AG20443 (cell line): ENCODE results near the gene CCDC51.
"Not testable (repeated sequence)": the region's sequence is repeated elsewhere in the genome, so short reads cannot be mapped to it uniquely, and the experiment has no call there.

Experiments used
- DNase-seq: peaks from one replicate; pipeline ENCODE4 v3.0.0; 2012; ENCODE audit warnings: low spot score, mixed read lengths

CCDC51 gene, protein sequence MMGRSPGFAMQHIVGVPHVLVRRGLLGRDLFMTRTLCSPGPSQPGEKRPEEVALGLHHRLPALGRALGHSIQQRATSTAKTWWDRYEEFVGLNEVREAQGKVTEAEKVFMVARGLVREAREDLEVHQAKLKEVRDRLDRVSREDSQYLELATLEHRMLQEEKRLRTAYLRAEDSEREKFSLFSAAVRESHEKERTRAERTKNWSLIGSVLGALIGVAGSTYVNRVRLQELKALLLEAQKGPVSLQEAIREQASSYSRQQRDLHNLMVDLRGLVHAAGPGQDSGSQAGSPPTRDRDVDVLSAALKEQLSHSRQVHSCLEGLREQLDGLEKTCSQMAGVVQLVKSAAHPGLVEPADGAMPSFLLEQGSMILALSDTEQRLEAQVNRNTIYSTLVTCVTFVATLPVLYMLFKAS

DNA sequence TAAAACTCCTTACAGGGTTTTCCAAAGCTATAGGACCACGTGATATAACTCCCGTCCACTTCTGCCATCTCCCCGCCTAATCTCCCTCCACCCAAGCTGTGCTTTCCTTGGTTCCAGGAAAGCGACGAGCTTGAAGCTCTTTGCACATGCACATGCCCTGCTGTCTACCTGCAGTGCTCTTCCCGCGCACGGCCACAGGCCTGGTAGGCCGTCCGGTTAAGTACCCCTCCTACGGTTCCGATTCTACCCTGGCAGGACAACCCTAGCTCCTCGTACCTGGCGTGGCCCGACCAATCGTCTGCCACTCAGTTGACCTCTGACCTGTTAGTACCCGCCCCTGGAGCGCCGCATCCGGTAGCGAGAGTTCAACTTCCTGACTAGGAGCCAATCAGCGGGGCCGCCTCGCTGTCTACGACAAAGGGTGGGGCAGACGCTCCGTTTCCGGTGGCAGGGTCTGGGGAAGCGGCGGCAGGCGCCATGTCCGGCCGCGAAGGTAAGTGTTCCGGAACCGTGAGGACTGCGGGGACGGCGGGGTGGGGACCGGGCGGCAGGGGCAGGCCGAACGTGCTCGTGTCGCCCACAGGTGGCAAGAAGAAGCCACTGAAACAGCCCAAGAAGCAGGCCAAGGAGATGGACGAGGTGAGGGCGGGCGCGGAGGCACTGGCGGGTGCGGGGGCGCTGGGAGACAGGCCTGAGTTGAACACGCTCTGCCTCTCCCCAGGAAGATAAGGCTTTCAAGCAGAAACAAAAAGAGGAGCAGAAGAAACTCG is at the start of gene CCDC51, which contains the start of gene TMA7:
TSS of gene CCDC51 (minus strand) at position 300 of the 770 bp plus-strand sequence. CDS start 4,991 bp downstream, outside the sequence.
TSS of gene TMA7 (plus strand) at position 438 of the 770 bp plus-strand sequence. CDS start at position 478, 40 bp downstream.
- peak; percentile 98 for DNase-seq

DNA sequence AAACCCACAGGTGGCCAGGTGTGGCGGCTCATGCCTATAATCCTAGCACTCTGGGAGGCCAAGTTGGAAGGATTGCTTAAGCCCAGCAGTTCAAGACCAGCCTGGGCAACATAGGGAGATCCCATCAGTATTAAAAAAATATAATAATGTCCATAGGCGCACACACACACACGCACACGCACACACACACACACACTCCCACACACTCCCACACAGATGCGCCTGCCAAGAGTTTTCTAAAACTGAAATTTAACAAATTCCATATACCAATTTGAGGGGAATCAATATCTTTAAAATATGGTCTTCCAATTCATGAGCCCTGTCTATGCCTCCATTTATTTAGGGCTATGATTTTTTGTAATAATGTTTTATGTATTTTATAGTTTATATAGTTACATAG is 47.0 kb upstream of the CCDC51 start:
- no peak for DNase-seq

DNA sequence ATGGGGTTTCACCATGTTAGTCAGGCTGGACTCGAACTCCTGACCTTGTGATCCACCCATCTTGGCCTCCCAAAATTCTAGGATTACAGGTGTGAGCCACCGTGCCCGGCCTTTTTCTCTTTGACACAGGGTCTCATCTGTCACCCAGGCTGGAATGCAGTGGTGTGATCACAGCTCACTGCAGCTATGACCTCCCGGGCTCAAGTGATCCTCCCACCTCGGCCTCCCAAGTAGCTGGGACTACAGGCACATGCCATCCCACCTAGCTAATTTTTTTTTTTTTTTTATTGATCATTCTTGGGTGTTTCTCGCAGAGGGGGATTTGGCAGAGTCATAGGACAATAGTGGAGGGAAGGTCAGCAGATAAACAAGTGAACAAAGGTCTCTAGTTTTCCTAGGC is 42.9 kb upstream of the CCDC51 start:
- not testable (repeated sequence) for DNase-seq

DNA sequence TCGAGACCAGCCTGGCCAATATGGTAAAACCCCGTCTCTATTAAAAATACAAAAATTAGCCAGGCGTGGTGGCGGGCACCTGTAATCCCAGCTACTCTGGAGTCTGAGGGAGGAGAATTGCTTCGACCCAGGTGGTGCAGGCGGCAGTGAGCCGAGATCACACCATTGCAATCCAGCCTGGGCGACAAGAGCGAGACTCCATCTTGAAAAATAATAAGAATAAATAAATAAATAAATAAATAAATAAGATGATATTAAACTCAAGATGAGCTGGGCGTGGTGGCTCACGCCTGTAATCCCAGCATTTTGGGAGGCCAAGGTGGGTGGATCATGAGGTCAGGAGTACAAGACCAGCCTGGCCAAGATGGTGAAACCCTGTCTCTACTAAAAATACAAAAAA is 41.0 kb upstream of the CCDC51 start:
- DNase-seq, result not testable (repeated sequence)

DNA sequence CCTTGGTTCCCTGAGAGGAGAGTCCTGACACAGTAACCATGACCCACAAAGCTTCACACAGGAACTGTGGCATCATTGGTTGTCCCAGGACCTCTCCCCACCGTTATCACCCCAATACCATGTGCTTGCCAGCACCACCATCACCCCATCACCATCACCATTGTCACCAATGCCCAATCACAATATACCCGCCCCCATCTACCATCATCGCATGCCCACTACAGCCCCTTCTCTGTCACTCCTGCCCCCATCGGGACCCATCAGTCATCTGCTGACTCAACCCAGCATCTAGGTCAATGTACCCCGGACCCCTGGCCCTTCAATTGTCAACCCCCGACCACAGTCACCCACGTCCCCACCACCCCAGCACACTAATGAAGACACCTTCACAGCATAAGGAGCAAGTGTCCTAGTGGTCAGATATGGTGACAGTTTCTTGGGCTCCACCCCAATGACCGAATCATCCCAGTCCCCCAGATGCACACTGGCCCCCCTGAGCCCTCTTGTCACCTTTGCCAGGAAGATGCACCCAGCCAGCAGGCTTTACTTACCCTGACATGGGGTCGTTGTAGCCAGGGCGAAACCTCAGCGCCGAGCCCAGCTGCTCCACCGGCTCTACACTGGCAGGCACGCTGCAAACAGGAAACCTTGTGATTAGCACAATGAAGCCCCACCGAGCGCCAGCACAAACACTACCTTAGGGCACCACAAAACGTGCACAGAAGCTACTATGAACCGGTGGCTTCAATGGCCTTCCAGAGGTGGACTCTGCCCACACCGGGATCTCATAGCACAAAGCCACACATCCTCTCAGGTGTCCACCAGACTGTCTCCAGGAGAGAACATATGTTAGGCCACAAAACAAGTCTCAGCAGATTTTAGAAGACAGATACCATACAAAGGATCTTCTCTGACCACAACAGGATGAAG is 39.0 kb upstream of the CCDC51 start:
- DNase-seq, result peak; percentile 1

DNA sequence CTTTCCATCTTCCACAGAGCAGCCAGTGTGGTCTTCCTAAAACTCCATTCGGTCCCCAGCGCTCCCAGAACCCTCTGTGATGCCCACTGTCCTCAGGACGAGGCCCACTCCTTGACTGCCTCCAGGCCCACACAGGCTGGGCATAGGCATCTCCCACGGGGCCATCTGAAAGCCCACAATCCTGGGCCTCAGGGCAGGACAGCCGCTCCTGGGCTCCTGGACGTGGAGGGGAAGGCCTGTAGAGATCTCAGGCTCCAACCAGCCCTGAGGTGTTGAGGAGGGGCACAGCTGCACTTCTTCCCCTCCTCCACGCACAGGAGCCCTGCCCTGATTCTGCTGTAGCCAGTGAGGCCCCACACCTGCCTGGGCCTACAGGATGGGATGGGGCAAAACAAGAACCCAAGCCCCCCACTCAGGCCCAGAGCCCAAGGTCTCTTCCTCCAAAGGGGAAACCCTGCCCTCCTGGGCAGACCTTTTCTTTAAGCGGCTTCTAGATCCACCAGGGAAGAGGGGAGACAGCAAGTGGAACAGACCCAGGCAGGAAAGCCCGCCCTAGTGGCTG is 38.1 kb upstream of the CCDC51 start:
- peak; percentile 3 for DNase-seq

DNA sequence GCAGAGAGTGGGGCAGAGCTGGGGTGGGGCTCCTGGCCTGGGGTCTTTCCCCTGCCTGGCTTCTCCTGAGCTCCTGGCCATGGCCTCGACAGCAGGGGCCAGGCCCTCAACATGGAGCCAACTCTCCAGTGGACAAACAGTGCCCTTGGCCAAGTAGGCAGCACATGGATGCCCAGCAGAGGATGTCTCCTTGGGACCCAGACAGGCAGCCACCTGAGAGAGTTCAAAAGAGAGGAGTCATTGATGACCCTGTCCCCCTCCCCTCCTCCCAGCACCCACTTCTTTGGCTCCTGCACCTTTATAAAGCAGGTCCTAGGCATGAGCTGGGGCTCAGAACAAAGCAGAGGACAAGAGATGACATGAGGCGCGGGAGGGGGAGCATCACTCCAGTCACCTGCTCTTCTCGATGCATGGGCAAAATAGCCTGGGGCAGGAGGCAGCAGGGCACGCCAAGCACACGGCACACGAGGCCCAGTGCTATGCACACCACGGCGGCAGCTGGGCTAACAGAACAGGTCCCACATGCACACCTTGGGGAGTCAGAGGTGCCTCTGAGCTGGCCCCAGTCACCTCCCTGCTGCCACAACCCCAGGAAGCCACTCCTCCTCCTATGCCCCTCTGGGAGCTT is 36.6 kb upstream of the CCDC51 start:
- no peak for DNase-seq

DNA sequence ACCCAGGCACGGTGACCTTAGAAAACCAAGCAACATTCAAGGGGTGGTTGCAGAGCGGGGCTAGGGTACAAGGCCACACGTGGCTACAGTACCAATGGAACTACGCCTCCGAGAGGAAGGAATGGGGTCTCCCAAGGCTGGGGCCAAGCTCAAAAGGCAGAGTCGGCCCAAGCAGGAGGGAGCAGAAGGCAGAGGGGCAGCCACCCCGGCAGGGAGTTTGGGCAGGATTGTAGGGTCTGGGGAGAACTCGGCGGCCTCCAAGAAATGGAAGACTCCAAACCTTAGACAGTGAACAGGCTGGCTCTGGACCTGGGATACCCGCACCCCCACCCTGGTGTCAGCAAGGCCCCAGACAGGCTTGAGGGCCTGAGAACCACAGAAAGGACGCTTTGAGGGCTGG is 35.3 kb upstream of the CCDC51 start:
- no peak for DNase-seq

DNA sequence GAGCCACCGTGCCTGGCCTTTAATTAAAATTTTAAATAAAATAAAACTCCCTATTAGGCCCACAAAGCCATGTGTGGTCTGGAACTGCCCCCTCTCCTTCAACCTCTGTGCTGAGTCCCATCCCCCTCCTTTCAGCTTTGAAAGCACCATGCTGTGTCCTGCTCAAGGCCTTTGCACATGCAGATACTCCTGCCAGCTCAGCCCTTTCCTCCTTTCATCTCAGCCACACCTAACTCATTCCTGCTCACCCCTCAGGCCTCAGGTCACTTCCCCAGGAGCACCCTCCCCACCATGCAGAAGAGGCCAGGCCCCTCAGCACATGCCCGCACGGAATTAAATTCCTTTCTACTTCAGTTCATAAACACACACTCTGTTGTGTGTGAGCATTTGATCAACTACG is 34.7 kb upstream of the CCDC51 start:
- no peak for DNase-seq

DNA sequence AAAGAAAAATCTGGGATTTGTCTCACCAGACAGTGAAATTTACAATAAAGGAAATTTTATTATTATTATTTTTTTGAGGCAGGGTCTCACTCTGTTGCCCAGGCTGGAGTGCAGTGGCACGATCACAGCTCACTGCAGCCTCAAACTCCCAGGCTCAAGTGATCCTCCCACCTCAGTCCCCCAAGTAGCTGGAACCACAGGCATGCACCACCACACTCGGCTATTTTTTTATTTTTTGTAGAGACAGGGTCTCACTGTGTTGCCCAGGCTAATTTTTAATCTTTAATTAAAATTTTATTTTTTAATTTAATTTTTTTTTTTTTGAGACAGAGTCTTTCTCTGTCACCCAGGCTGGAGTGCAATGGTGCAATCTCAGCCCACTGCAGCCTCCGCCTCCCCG is 34.1 kb upstream of the CCDC51 start:
- DNase-seq, result not testable (repeated sequence)

DNA sequence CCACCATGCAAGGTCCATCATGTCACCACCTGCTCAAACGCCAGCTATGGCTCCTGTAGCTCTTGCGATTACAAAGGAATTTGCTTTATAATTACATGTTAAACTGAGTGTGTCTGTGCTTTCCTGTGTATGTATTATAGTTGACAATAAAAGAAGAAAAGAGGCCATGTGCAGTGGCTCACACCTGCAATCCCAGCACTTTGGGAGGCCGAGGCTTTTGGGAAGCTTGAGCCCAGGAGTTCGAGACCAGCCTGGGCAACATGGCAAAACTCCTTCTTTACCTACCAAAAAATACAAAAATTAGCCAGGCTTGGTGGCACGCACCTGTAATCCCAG is 33.7 kb upstream of the CCDC51 start:
- DNase-seq, result no peak

DNA sequence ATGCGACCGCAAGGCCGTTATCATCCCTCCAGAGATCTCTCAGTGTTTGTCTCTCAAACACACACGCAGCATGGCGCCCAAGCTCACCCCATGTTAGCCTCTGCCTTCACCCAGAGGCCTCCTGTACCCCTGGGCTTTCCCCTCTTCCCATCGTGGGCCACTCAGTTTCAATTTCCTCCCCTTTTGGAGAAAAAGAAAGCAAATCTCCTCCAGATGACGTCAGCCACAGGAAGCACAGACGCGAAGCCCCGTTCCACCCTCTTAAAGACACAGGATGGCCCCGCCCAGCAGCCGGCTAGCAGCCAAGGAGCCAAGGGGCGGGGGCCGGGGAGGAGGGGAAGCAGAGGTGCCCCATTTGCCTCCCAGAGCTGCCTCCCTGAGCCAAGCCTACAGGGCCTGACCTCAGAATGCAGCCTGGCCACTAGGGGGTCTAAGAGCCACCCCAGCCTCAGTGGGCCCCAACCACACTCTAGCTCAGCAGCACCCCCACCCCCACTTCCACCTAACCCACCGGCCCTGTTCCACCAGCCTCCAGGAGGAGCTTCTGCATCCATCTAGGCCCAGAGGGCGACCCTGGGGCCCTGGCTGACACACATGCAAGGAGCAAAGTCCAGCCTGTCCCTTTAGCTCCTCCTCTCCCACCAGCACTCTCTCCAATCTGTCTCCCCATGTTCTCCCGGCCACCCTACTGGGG is 33.2 kb upstream of the CCDC51 start:
- DNase-seq, result peak; percentile 95

DNA sequence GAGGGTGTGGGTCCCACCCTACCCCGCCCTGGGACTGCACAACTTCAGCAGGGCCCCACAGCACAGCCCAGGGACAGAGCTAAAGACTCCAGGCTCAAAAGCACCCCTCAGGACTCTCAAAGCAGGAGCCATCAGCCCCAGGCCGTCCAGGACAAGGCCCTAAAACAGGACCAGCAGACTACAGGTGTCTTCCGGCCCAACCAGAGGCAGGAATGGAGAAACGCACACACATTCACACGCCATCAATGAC is 32.7 kb upstream of the CCDC51 start:
- DNase-seq, result no peak

DNA sequence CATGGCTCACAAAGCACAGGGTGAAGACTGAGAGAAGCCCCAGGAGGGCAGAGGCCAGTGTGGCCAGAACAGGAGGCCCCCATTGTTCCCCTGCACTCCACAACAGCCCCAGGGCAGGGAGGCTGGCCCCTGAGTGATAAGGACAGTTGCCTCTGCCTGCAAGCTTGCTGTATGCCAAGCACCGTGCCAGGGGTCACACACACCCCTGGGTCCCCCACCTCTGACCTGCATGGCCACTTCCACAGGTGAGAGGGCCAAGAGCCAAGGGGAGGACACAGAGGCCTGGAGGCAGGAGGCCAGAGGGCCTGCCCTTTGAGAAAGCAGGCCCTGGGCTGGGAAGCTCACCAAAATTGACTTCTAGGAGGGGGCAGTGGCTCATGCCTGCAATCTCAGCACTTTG is 30.4 kb upstream of the CCDC51 start:
- no peak for DNase-seq

DNA sequence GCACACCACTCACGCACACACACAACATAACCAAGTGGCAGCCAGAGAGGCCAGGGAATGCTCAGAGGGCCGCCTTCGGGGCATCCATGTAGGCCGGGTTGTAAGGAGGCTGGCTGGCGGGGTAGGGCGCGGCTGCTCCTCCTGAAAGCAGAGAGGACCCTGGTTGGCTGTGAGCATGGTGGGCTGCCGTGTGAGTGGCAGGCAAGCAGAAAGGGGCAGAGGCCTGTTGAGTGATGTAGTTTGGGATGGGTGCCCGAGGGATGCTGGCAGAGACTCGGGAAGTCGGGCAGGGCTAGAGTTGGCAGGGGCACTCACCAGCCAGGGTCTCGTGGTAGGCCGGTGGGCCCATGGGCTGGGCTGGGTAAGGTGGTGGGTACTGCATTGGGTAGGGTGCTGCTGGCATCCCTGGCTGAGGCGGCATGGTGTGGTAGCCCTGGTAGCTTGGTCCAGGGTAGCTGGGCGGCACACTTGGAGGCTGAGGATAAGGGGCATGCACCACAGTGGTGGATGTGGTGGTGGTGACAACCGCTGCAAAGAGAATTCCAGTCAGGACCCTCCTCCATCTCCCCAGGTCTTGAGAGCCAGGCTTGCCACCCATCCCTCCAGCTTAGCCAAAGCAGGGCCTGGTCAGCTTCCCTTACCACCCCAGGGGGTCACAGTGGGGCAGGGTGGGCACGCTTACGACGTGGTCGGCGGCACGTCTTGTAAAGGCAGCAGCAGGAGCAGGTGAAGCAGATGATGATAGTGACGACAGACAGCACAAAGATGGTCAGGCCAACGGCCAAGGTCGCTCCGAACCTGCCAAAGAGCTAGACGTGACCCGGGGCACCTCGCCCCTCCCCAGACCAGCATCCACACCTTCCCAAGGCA is 29.4 kb upstream of the CCDC51 start:
- no peak for DNase-seq

DNA sequence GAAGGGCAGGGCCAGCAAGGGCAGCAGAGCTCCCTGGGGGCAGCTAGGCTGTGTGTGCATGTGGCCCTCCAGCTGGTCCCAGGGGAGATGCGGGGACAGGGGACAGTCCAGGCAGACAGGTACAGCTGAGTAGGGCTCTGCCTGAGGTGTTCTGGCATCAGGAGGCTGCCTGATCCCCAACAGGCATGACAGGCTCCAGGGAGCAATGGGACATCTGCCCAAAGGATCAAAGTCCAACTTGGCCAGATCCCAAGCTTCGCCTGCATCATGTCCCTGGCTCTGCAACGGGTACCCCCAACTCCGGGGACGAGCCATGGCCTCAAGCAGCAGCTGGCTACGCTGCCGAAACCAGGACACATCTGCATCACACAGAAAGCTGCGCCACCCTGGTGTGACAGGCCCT is 28.4 kb upstream of the CCDC51 start:
- DNase-seq, result no peak

DNA sequence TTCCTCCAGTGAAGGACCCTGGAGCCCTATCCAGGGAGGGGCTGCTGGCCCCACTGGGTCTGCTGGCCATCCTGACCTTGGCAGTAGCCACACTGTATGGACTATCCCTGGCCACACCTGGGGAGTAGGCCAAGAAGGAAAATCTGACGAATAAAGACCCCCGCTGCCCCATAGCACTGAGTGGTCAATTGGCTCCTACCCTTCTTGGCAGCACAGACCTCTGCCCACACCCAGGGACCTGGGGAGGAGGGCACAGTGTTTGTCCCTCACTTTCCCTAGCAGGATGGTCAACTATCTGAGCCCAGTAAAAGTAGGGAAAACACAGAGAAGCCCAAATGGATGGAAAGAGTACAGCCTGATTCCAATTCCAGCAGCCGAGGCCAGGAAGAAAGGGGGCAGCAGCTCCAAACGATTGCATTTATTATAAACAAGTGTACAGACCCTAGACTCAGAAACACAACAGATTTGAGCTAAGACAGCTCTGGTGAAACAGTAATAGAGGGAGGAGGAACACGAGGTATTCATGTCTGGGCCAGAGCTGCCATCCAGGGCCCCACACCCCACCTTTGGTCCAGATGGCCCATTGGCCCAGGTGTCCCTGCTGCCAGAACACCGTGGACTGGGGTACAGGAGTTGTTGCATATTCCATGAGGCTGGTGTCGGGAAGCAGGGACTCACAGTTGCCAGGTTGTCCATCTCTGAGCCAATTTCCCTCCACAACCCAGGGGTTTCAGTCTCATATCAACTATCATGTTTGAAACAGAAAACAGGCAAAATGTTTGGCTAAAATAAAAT is 27.8 kb upstream of the CCDC51 start:
- no peak for DNase-seq

DNA sequence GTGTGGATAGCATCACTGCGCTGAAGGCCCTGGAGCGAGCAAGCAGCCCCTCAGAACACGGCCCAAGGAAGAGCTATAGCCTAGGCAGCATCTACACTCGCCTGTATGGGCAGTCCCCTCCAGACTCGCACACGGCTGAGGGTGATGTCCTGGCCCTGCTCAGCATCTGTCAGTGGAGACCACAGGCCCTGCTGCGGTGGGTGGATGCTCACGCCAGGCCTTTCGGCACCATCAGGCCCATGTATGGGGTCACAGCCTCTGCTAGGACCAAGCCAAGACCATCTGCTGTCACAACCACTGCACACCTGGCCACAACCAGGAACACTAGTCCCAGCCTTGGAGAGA is 27.2 kb upstream of the CCDC51 start:
- DNase-seq, result no peak

DNA sequence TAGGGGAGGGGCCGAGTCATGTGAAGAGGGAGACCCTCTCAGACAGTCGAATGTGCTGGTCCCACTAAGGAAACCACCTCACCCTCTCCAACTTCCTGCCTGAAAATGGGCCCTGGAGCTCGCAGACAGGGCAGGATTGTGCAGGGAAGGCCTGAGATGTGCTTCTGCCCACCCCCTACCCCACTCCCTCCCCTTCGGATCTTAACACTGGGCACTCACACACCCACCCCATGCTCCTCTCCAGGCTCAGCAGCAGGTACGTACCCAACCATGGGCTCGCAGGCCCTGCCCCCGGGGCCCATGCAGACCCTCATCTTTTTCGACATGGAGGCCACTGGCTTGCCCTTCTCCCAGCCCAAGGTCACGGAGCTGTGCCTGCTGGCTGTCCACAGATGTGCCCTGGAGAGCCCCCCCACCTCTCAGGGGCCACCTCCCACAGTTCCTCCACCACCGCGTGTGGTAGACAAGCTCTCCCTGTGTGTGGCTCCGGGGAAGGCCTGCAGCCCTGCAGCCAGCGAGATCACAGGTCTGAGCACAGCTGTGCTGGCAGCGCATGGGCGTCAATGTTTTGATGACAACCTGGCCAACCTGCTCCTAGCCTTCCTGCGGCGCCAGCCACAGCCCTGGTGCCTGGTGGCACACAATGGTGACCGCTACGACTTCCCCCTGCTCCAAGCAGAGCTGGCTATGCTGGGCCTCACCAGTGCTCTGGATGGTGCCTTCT is 26.6 kb upstream of the CCDC51 start:
- DNase-seq, result peak; percentile 24
